ENCODE results near the gene CFAP100. TPM values are rescaled to one million over a fixed set of nuclear protein-coding genes. Genes with fewer than 3 reads are reported as not detected.

CFAP100 gene
- total and polyA plus RNA-seq, 7 experiments from 2014 or later, result not detected

DNA sequence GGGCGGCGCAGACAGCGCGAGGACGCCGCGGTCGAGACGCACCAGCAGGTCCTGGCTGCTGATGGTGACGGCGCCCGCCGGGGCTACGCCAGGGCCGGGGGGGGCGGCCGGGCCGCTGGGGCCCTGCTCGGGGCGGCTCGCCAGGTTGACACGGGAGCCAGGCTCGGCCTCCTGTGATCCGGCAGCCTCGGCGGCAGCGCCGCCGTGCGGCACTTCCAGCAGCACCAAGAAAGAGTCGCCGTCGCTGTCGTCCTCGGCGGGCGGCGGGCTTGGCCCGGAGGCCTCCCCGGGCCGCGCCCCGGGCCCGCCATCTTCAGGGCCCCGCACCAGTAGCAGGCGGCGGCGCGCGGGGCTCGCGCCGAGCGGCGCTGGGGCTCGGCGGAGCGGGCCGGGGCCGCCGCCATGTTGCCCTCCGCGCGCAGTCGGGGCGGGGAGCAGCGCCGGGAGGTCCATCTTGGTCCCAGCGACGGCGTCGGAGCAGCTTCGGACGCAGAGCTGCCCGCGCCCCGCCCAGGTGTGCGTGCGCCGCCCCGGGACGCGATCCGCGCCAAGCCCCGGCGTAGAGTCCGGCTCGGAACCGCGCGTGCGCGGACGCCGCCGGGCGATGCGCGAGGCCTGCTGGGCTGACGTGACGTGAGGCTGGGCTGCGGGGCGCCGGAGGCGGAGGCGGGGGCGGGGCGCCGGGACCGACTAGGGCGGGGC lies 80.9 kb downstream of the CFAP100 start, which contains the start of gene ZXDC:
TSS of gene ZXDC (minus strand) at position 479 of the 702 bp plus-strand sequence. CDS start at position 453, 26 bp downstream.
- Mint-ChIP-seq H3K27me3 (peaks cover 0 to 4% (median 0%) of the 10 kb centered on the region in 5 donors), H3K36me3 (peaks cover 0 to 21% (median 14%) of the 10 kb centered on the region in 5 donors), H3K4me3 (peak within 1 kb of the TSS; percentile 81 to 97 (median 92)), H3K9me3 (peaks cover 0 to 3% (median 0%) of the 10 kb centered on the region in 11 donors), H3K27ac (peak within 1 kb of the TSS; percentile 82 to 96 (median 92)), H3K4me1 (peaks cover 34 to 52% (median 48%) of the 10 kb centered on the region in 7 donors)
- peaks cover 29 to 34% of the 10 kb centered on the region in 2 donors for H3K4me1 ChIP-seq (ENCODE audit: control insufficient read depth in 2 of 2, insufficient read depth in 2 of 2, low read length in 2 of 2)
- H3K9me3 ChIP-seq (ENCODE audit: control insufficient read depth in 2 of 3, low read length in 3 of 3), result no peaks in the 10 kb centered on the region
- DNase-seq (peak; percentile 85 to 95 (median 90)), ATAC-seq (peak; percentile 89)
- H3K36me3 ChIP-seq (ENCODE audit: control insufficient read depth in 2 of 3, insufficient read depth in 3 of 3, low read length in 3 of 3), result peaks cover 8 to 17% (median 10%) of the 10 kb centered on the region in 3 experiments
- H3K27me3 ChIP-seq (ENCODE audit: control insufficient read depth in 2 of 2, insufficient read depth in 2 of 2, low read length in 2 of 2), result no peaks in the 10 kb centered on the region
- H3K27ac ChIP-seq (ENCODE audit: low read depth, low read length), result peak within 1 kb of the TSS; percentile 87
- CTCF ChIA-PET, result interaction anchor here (0.5 kb wide), 1 partner anchor 13 kb away, joined by 3 read pairs; no protein-coding TSS in a partner anchor
- intact Hi-C loops (cut with micrococcal nuclease), result loop anchor here (1.0 to 10.0 kb wide), 20 partner anchors 118 to 1743 kb away; partner anchors contain the start of genes ABTB1 (in 2 of the 2), CHCHD6 (in 2 of the 2), KLF15 (in 2 of the 2) and OSBPL11 (in 2 of the 2)
- POLR2A ChIA-PET, result interaction anchor here (0.8 to 1.4 kb wide), 4 partner anchors 16 to 1197 kb away, joined by 3 to 4 read pairs (median 3); partner anchors contain the start of genes ABTB1 and CHCHD6
- H3K4me3 ChIP-seq (ENCODE audit: low read length), result peak within 1 kb of the TSS; percentile 89

DNA sequence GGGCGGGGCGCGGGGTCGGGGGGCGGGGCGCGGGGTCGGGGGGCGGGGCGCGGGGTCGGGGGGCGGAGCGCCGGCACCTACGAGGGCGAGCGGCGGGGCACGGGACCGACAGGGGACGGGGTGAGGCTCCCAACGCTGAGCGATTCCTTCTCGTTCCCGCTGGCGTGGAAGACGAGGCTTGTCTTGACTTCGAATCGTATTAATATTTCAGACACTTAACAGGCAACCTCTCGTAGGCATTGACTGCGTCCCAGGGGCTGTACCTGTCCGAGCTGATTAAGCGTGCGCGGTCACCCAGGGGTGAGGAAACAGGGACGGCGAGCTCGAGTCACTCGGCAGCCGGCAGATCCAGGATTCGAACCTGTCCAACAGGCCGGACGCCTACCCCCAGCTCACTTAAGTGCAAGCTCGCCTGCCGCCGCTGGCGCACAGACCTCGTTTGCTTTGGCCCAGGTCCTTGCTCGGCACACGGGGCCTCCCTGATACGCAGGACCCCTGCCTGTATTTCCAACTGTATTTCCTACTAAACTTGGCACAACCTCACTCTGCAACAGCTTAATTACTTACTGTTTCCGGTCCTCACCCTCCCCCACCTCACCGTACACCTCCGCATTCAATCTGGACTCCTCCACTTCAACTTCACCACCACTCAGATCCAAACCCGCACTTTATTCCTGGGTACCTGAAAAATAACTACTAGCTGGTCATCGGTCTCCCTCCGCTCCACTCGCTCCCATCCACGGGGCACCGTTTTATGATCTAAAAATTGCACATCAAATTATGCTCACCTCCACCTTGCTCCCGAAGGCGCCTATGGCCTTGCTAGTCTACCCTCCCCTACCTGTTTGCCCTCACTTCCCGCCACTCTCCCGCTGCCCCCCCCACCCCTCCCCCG lies 81.7 kb downstream of the CFAP100 start:
- peaks cover 34 to 44% (median 39%) of the 10 kb centered on the region in 7 donors for H3K4me1 Mint-ChIP-seq
- intact Hi-C loops (cut with micrococcal nuclease), result loop anchor here (1.0 to 10.0 kb wide), 12 partner anchors 228 to 1744 kb away; partner anchors contain the start of genes OSBPL11 (in 2 of the 2), ABTB1 (in 1 of the 2), CHCHD6 (in 1 of the 2) and RUVBL1 (in 1 of the 2)

DNA sequence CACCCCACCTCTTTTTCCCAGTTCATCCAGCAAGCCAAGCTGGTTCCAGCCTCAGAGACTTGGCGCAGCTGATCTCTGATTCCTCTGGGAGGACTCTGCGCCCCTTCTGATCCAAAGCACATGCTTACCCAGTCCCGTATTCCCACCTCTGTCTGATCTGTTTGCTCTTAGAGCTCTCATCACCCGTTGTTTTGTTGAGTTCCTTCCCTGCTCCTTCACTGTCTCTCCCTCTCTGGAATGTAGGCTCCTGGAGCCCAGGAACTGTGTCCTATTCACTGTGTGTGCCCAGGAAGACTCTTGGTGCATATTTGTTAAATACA lies 82.3 kb downstream of the CFAP100 start:
- Histone ChIP-seq H3K36me3 (ENCODE audit: control insufficient read depth in 2 of 3, insufficient read depth in 3 of 3, low read length in 3 of 3) (peaks cover 0 to 7% (median 0%) of the 10 kb centered on the region in 3 experiments), H3K27me3 (ENCODE audit: control insufficient read depth in 2 of 2, insufficient read depth in 2 of 2, low read length in 2 of 2) (no peaks in the 10 kb centered on the region), H3K27ac (ENCODE audit: low read depth, low read length) (no peak overlapping the region), H3K9me3 (ENCODE audit: control insufficient read depth in 2 of 3, low read length in 3 of 3) (no peaks in the 10 kb centered on the region), H3K4me1 (ENCODE audit: control insufficient read depth in 2 of 2, insufficient read depth in 2 of 2, low read length in 2 of 2) (peaks cover 27 to 30% of the 10 kb centered on the region in 2 donors), H3K4me3 (ENCODE audit: low read length) (no peak overlapping the region)
- DNase-seq (no peak), ATAC-seq (no peak)
- peaks cover 0 to 3% (median 0%) of the 10 kb centered on the region in 11 donors for H3K9me3 Mint-ChIP-seq
- H3K27me3 Mint-ChIP-seq, result peaks cover 0 to 4% (median 0%) of the 10 kb centered on the region in 5 donors
- peak overlapping the region; percentile 81 to 91 (median 86) for H3K4me3 Mint-ChIP-seq
- CTCF ChIA-PET, result interaction anchor here (0.6 kb wide), 1 partner anchor 45 kb away, joined by 3 read pairs; no protein-coding TSS in a partner anchor
- H3K36me3 Mint-ChIP-seq, result peaks cover 0 to 16% (median 11%) of the 10 kb centered on the region in 5 donors
- H3K4me1 Mint-ChIP-seq, result peaks cover 33 to 39% (median 34%) of the 10 kb centered on the region in 7 donors
- H3K27ac Mint-ChIP-seq, result peak overlapping the region; percentile 15 to 92 (median 86)
- POLR2A ChIA-PET, result no interaction called here
- intact Hi-C loops (cut with micrococcal nuclease), result loop anchor here (2.0 to 10.0 kb wide), 6 partner anchors 486 to 1745 kb away; partner anchors contain the start of genes OSBPL11 (in 2 of the 2), ABTB1 (in 1 of the 2), RUVBL1 (in 1 of the 2) and UMPS (in 1 of the 2)

More for the DNA sequence above, 81.7 kb downstream of the CFAP100 start:
- DNase-seq (peak in 2 of 9 donors; percentile 46 to 64), ATAC-seq (no peak)
- Mint-ChIP-seq H3K27ac (peak overlapping the region; percentile 70 to 96 (median 92)), H3K9me3 (peaks cover 0 to 3% (median 0%) of the 10 kb centered on the region in 11 donors), H3K27me3 (peaks cover 0 to 4% (median 0%) of the 10 kb centered on the region in 5 donors), H3K4me3 (peak overlapping the region; percentile 81 to 91 (median 87)), H3K36me3 (peaks cover 0 to 16% (median 11%) of the 10 kb centered on the region in 5 donors)
- peaks cover 0 to 8% (median 2%) of the 10 kb centered on the region in 3 experiments for H3K36me3 ChIP-seq (ENCODE audit: control insufficient read depth in 2 of 3, insufficient read depth in 3 of 3, low read length in 3 of 3)
- CTCF ChIA-PET, result interaction anchor here (0.5 to 0.6 kb wide), 2 partner anchors 14 to 46 kb away, joined by 3 read pairs; no protein-coding TSS in a partner anchor
- no peaks in the 10 kb centered on the region for H3K27me3 ChIP-seq (ENCODE audit: control insufficient read depth in 2 of 2, insufficient read depth in 2 of 2, low read length in 2 of 2)
- POLR2A ChIA-PET, result interaction anchor here (0.8 kb wide), 2 partner anchors 15 to 228 kb away, joined by 3 read pairs; partner anchors contain the start of gene CHCHD6
- peaks cover 29 to 34% of the 10 kb centered on the region in 2 donors for H3K4me1 ChIP-seq (ENCODE audit: control insufficient read depth in 2 of 2, insufficient read depth in 2 of 2, low read length in 2 of 2)
- no peaks in the 10 kb centered on the region for H3K9me3 ChIP-seq (ENCODE audit: control insufficient read depth in 2 of 3, low read length in 3 of 3)
- H3K4me3 ChIP-seq (ENCODE audit: low read length), result peak overlapping the region; percentile 89
- H3K27ac ChIP-seq (ENCODE audit: low read depth, low read length), result peak overlapping the region; percentile 86

DNA sequence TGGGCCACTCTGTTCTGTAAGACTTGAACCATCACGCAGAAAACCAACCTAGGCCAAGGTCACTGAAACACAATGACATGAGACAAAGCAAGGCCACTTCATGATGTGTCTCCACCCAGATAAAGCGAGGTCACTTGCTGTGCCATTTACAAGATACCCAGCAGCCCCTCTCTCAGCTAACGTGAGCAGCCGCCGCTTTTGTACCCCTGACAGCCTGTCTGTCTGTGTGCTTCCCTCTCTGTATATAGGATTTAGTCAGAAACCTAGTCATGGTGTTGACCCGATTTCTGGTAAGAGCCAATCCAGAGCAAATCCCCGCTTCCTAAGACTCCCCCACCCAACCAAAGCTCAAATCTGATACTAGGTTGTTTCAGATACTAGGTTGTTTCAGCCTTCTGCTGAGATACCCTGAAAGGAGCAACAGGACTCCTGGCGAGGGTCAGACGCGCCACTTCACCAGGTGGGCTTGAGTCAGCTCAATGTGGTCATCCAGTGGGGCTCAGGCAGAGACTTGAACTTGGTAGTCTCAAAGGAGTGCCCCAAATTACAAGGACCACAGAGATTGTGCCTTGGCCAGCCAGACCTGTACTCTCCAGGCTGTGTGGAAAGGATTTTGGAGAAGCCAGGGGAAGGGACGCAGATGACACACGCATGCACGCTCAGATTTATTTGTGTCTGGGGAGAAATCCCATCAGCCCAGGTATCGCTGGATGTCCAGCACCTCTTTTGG lies 84.0 kb downstream of the CFAP100 start:
- H3K27ac Mint-ChIP-seq, result peak overlapping the region in 1 of 9 donors; percentile 21
- peak overlapping the region in 1 of 10 donors; percentile 25 for H3K4me3 Mint-ChIP-seq
- peaks cover 0 to 3% (median 0%) of the 10 kb centered on the region in 11 donors for H3K9me3 Mint-ChIP-seq
- ATAC-seq, result no peak
- CTCF ChIA-PET, result no interaction called here
- H3K4me1 Mint-ChIP-seq, result peaks cover 16 to 22% (median 17%) of the 10 kb centered on the region in 7 donors
- no peak overlapping the region for H3K4me3 ChIP-seq (ENCODE audit: low read length)
- POLR2A ChIA-PET, result no interaction called here
- no peaks in the 10 kb centered on the region for H3K9me3 ChIP-seq (ENCODE audit: control insufficient read depth in 2 of 3, low read length in 3 of 3)
- peaks cover 0 to 4% (median 0%) of the 10 kb centered on the region in 5 donors for H3K27me3 Mint-ChIP-seq
- no peak overlapping the region for H3K27ac ChIP-seq (ENCODE audit: low read depth, low read length)
- intact Hi-C loops (cut with micrococcal nuclease), result loop anchor here (5.0 to 10.0 kb wide), 5 partner anchors 881 to 1746 kb away; partner anchors contain the start of genes OSBPL11 (in 2 of the 2), ABTB1 (in 1 of the 2), RUVBL1 (in 1 of the 2) and UMPS (in 1 of the 2)
- no peaks in the 10 kb centered on the region for H3K27me3 ChIP-seq (ENCODE audit: control insufficient read depth in 2 of 2, insufficient read depth in 2 of 2, low read length in 2 of 2)
- peaks cover 0 to 4% (median 0%) of the 10 kb centered on the region in 5 donors for H3K36me3 Mint-ChIP-seq
- no peak for DNase-seq
- no peaks in the 10 kb centered on the region for H3K36me3 ChIP-seq (ENCODE audit: control insufficient read depth in 2 of 3, insufficient read depth in 3 of 3, low read length in 3 of 3)
- H3K4me1 ChIP-seq (ENCODE audit: control insufficient read depth in 2 of 2, insufficient read depth in 2 of 2, low read length in 2 of 2), result peaks cover 10 to 13% of the 10 kb centered on the region in 2 donors

DNA sequence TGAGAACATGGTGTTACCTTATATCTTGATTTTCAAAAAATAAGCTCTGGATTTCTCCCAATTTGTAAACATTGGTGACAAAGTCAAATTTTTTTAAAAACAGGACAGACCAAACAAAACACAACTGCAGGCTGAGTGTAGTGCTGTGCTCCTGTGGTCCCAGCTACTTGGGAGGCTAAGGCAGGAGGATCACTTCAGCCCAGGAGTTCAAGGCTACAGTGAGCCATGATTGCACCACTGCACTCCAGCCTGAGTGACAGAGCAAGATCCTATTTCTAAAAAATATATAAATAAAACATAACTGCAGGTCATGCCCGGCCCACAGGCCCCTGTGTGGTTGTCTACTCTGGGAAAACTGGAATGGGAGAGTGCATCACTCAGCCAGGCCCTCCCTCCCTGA lies 84.9 kb downstream of the CFAP100 start:
- peaks cover 0 to 3% (median 0%) of the 10 kb centered on the region in 11 donors for H3K9me3 Mint-ChIP-seq
- POLR2A ChIA-PET, result interaction anchor here (0.5 kb wide), 1 partner anchor 158 kb away, joined by 4 read pairs; no protein-coding TSS in a partner anchor
- intact Hi-C loops (cut with micrococcal nuclease), result loop anchor here (5.0 to 10.0 kb wide), 5 partner anchors 882 to 1747 kb away; partner anchors contain the start of genes OSBPL11 (in 2 of the 2), ABTB1 (in 1 of the 2), RUVBL1 (in 1 of the 2) and UMPS (in 1 of the 2)

More for the DNA sequence above, 84.9 kb downstream of the CFAP100 start:
- no peaks in the 10 kb centered on the region for H3K9me3 ChIP-seq (ENCODE audit: control insufficient read depth in 2 of 3, low read length in 3 of 3)
- H3K4me3 Mint-ChIP-seq, result peak overlapping the region in 1 of 10 donors; percentile 53
- DNase-seq, result no peak
- peaks cover 0 to 6% (median 0%) of the 10 kb centered on the region in 5 donors for H3K27me3 Mint-ChIP-seq
- no peak overlapping the region for H3K27ac ChIP-seq (ENCODE audit: low read depth, low read length)
- no peaks in the 10 kb centered on the region for H3K27me3 ChIP-seq (ENCODE audit: control insufficient read depth in 2 of 2, insufficient read depth in 2 of 2, low read length in 2 of 2)
- H3K36me3 ChIP-seq (ENCODE audit: control insufficient read depth in 2 of 3, insufficient read depth in 3 of 3, low read length in 3 of 3), result no peaks in the 10 kb centered on the region
- CTCF ChIA-PET, result no interaction called here
- no peak for ATAC-seq
- H3K4me1 ChIP-seq (ENCODE audit: control insufficient read depth in 2 of 2, insufficient read depth in 2 of 2, low read length in 2 of 2), result peaks cover under 1 to 5% of the 10 kb centered on the region in 2 donors
- H3K27ac Mint-ChIP-seq, result peak overlapping the region in 1 of 9 donors; percentile 59
- peaks cover 0 to 3% (median 0%) of the 10 kb centered on the region in 5 donors for H3K36me3 Mint-ChIP-seq
- H3K4me3 ChIP-seq (ENCODE audit: low read length), result no peak overlapping the region
- H3K4me1 Mint-ChIP-seq, result peaks cover 8 to 13% (median 11%) of the 10 kb centered on the region in 7 donors

Data from naive thymus-derived CD4-positive, alpha-beta T cell (primary cell).